Gastroesophageal sphincter (tissue), 4 donors: ENCODE results near the gene DPF3. TPM values are rescaled to one million over a fixed set of nuclear protein-coding genes. Genes with fewer than 3 reads are reported as not detected.

Experiments used
- ATAC-seq: fragments of 150-250 bp; one replicate; pipeline ENCODE4 v1.9.1; 2016; ENCODE audit warnings: mild to moderate bottlenecking, moderate library complexity
- H3K27ac ChIP-seq, 4 donors: fragments of 200-600 bp; sonication (generic) in 3 of 4; 1 replicate in 3 of 4; 2 replicates in 1 of 4; pipeline ENCODE4 v1.5.1; 2016 to 2019
- H3K27me3 ChIP-seq: fragments of 200-600 bp; sonication (generic); one replicate; pipeline ENCODE4 v1.5.1; 2019
- H3K36me3 ChIP-seq, 2 donors: fragments of 200-600 bp; sonication (generic); one replicate each; pipeline ENCODE4 v1.5.1; 2019; ENCODE audit warnings: control low read depth in 1 of 2
- H3K4me1 ChIP-seq, 3 donors: fragments of 200-600 bp; sonication (generic); 1 replicate in 2 of 3; 2 replicates in 1 of 3; pipeline ENCODE4 v1.5.1; 2016 to 2019; ENCODE audit warnings: control low read depth in 2 of 3
- H3K4me3 ChIP-seq, 2 donors: fragments of 200-600 bp; sonication (generic); one replicate each; pipeline ENCODE4 v1.5.1; 2019; ENCODE audit warnings: mild to moderate bottlenecking in 1 of 2, moderate library complexity in 1 of 2
- H3K9me3 ChIP-seq, 3 donors: fragments of 200-600 bp; sonication (generic); one replicate each; pipeline ENCODE4 v1.5.1; 2017 to 2019; ENCODE audit warnings: control low read depth in 2 of 3
- CTCF ChIP-seq, 4 experiments: fragments of 200-600 bp in 2 of 4; fragments of 450-650 bp in 2 of 4; sonication (generic) in 1 of 4; IDR thresholded peaks; one replicate each; pipeline ENCODE4 v1.5.1; 2017 to 2019; ENCODE audit warnings: antibody characterized with exemption in 4 of 4, mild to moderate bottlenecking in 2 of 4, moderate library complexity in 2 of 4
- EP300 ChIP-seq: sonication (generic); formaldehyde crosslinking; IDR thresholded peaks from one replicate; pipeline ENCODE4 v1.6.1; 2017; ENCODE audit warnings: antibody characterized with exemption, mild to moderate bottlenecking
- POLR2A ChIP-seq, 2 donors: fragments of 450-650 bp; IDR thresholded peaks; one replicate each; pipeline ENCODE4 v1.6.1; 2017; ENCODE audit warnings: antibody characterized with exemption in 2 of 2, mild to moderate bottlenecking in 2 of 2, moderate library complexity in 1 of 2
- POLR2AphosphoS5 ChIP-seq: sonication (generic); formaldehyde crosslinking; IDR thresholded peaks from one replicate; pipeline ENCODE4 v1.6.1; 2017; ENCODE audit warnings: antibody characterized with exemption
- WGBS, 2 donors: methylation state at CpG; one replicate each; pipeline ENCODE4 v1.1.5; 2018; ENCODE audit warnings: low coverage in 1 of 2; 5-methylcytosine and 5-hydroxymethylcytosine counted together
- total RNA-seq, 4 donors: library from RNA; depleted of rRNA; stranded (reverse); fragments of >200 nt; gene quantifications; one replicate each; pipeline ENCODE4 v1.1.0, GENCODE V29; 2016

DPF3 gene
- total RNA-seq, 4 donors from 2014 or later = 0.13 to 4.4 (median 2.1) TPM

- no peaks in the 10 kb centered on the region for H3K36me3 ChIP-seq
- H3K27ac ChIP-seq = no peak overlapping the region
- ATAC-seq = no peak
- TF ChIP-seq POLR2AphosphoS5 = no peak
- no peak for TF ChIP-seq CTCF (IDR thresholded peaks at IDR 0.05)
- no peak for TF ChIP-seq EP300
- no peak for TF ChIP-seq POLR2A (IDR thresholded peaks at IDR 0.05)
- WGBS, 2 donors = 92% methylated on average over 2 of the region's 2 CpGs; no CpG with 5 or more reads in 1 of the 2 donors
- H3K9me3 ChIP-seq = no peaks in the 10 kb centered on the region
- H3K4me3 ChIP-seq = no peak overlapping the region
- H3K27me3 ChIP-seq = no peaks in the 10 kb centered on the region
- peaks cover 0 to 3% (median 0%) of the 10 kb centered on the region in 3 donors for H3K4me1 ChIP-seq
Measured at GRCh38 chr14:72825486-72825885, 68.4 kb downstream of the DPF3 start.

GRCh38 chr14:72824051-72824450 is 69.8 kb downstream of the DPF3 start:
- no peaks in the 10 kb centered on the region for H3K4me1 ChIP-seq
- no peaks in the 10 kb centered on the region for H3K27me3 ChIP-seq
- ATAC-seq = no peak
- 86% methylated on average over 1 of the region's 2 CpGs; no CpG with 5 or more reads in 1 of the 2 donors for WGBS, 2 donors
- H3K9me3 ChIP-seq = peaks cover 0 to 7% (median 0%) of the 10 kb centered on the region in 3 donors
- H3K4me3 ChIP-seq = no peak overlapping the region
- no peaks in the 10 kb centered on the region for H3K36me3 ChIP-seq
- no peak for TF ChIP-seq CTCF (IDR thresholded peaks at IDR 0.05)
- no peak for TF ChIP-seq EP300
- TF ChIP-seq POLR2A (IDR thresholded peaks at IDR 0.05) = no peak
- no peak for TF ChIP-seq POLR2AphosphoS5
- no peak overlapping the region for H3K27ac ChIP-seq

- Histone ChIP-seq H3K9me3 (peaks cover 0 to 10% (median 0%) of the 10 kb centered on the region in 3 donors), H3K36me3 (no peaks in the 10 kb centered on the region), H3K27me3 (no peaks in the 10 kb centered on the region), H3K4me1 (no peaks in the 10 kb centered on the region), H3K27ac (no peak overlapping the region), H3K4me3 (no peak overlapping the region)
- whole genome bisulfite sequencing, 2 donors = 79 to 86% methylated on average over 10 to 14 of the region's 14 CpGs
- no peak for ATAC-seq
- TF ChIP-seq POLR2AphosphoS5 (no peak), EP300 (no peak), CTCF (IDR thresholded peaks at IDR 0.05) (no peak), POLR2A (IDR thresholded peaks at IDR 0.05) (no peak)
Measured at GRCh38 chr14:72822946-72823611, 70.8 kb downstream of the DPF3 start.

- Histone ChIP-seq H3K4me3 (no peak overlapping the region), H3K9me3 (peaks cover 0 to 10% (median 0%) of the 10 kb centered on the region in 3 donors), H3K27ac (no peak overlapping the region), H3K27me3 (no peaks in the 10 kb centered on the region), H3K36me3 (no peaks in the 10 kb centered on the region), H3K4me1 (no peaks in the 10 kb centered on the region)
- WGBS, 2 donors = 73 to 91% methylated on average over 1 to 3 of the region's 3 CpGs
- TF ChIP-seq CTCF (IDR thresholded peaks at IDR 0.05) (no peak), EP300 (no peak), POLR2A (IDR thresholded peaks at IDR 0.05) (no peak), POLR2AphosphoS5 (no peak)
- no peak for ATAC-seq
Measured at GRCh38 chr14:72818998-72819397, 74.9 kb downstream of the DPF3 start.

GRCh38 chr14:72816287-72816686 is 77.6 kb downstream of the DPF3 start:
- Histone ChIP-seq H3K4me1 (peaks cover 0 to 22% (median 4%) of the 10 kb centered on the region in 3 donors), H3K36me3 (no peaks in the 10 kb centered on the region), H3K27me3 (no peaks in the 10 kb centered on the region), H3K9me3 (peaks cover 0 to 10% (median 0%) of the 10 kb centered on the region in 3 donors), H3K27ac (no peak overlapping the region), H3K4me3 (no peak overlapping the region)
- WGBS, 2 donors = 70 to 87% methylated on average over 2 of the region's 2 CpGs
- no peak for ATAC-seq
- TF ChIP-seq POLR2A (IDR thresholded peaks at IDR 0.05) (no peak), EP300 (no peak), POLR2AphosphoS5 (no peak), CTCF (IDR thresholded peaks at IDR 0.05) (no peak)
